ENCODE data around the gene CTNNA2.

Gene CTNNA2

DNA sequence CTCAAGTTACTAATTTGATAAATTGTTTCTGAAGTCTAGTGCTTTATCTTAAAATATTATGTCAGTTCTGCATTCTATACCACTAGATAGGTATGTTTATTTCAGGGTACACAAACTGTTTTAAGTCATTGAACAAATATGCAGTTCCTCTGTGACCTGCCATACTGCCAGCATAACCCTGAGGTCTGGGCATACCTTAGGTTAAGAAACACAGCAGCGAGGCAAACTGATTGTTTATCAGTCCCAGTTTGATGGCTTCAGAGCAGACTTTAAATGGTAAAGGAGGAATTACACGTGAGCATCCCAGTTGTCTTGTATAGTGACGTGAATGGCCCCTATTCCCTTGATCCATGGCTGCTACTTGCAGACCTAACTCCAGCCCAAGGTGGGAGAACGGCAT, 978.1 kb downstream of the CTNNA2 start:
- TF ChIP-seq TAF1 (IDR thresholded peaks at IDR 0.05; ENCODE audit: borderline replicate concordance, insufficient read depth, low read length), result no peak
- TF ChIP-seq REST (IDR thresholded peaks at IDR 0.05; ENCODE audit: insufficient read depth in 1 of 2, low read depth in 2 of 2, low read length in 2 of 2), result no peak
- TF ChIP-seq FOXP2 (optimal IDR thresholded peaks at IDR 0.05; ENCODE audit: borderline replicate concordance, extremely low read depth, extremely low read length, insufficient read depth), result no peak
- TF ChIP-seq SIN3A (IDR thresholded peaks at IDR 0.05; ENCODE audit: borderline replicate concordance, insufficient read depth, low read length), result no peak
- TF ChIP-seq POLR2AphosphoS5 (IDR thresholded peaks at IDR 0.05; ENCODE audit: low read depth, low read length), result no peak

DNA sequence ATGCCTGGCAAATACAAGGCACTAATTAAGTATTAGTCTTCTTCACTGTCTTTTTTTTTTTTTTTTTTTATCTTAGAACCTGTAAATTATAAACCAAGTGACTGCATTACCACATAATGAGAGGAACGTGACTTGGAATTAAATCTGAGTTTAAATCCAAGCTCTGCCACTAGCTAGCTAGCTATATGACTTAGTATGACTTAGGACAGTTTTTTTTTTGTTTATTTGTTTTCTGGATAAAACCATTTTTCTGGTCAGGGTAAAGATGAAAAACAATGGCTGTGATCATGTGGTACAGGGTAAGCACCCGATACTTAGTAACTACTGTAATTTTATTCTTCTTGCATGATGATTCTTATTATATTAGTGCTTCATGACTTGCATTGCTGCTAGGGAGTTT, 983.5 kb downstream of the CTNNA2 start:
- TF ChIP-seq REST (IDR thresholded peaks at IDR 0.05; ENCODE audit: insufficient read depth in 1 of 2, low read depth in 2 of 2, low read length in 2 of 2), result no peak

DNA sequence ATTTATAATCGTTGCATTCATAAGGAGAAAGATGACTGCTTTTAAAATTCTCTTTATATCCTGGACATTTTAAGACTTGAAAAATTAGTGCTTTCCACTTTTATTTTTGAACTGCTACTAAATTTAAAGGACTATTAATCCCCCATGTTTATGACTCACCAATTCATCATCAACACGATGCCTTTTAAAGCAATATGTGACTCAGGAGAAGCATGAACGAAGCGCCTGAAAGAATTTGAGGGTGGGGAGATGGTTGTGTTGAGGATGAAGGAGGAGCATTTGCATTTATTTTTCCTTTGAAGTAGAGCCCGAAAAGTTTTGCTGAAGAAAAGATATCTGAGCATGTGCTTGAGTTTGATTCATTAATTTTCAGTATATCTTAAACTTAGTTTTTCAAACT, 983.9 kb downstream of the CTNNA2 start:
- no peak for TF ChIP-seq POLR2AphosphoS5 (IDR thresholded peaks at IDR 0.05; ENCODE audit: low read depth, low read length)
- no peak for TF ChIP-seq FOXP2 (optimal IDR thresholded peaks at IDR 0.05; ENCODE audit: borderline replicate concordance, extremely low read depth, extremely low read length, insufficient read depth)
- no peak for TF ChIP-seq REST (IDR thresholded peaks at IDR 0.05; ENCODE audit: insufficient read depth in 1 of 2, low read depth in 2 of 2, low read length in 2 of 2)
- TF ChIP-seq SIN3A (IDR thresholded peaks at IDR 0.05; ENCODE audit: borderline replicate concordance, insufficient read depth, low read length), result no peak
- TF ChIP-seq TAF1 (IDR thresholded peaks at IDR 0.05; ENCODE audit: borderline replicate concordance, insufficient read depth, low read length), result no peak

DNA sequence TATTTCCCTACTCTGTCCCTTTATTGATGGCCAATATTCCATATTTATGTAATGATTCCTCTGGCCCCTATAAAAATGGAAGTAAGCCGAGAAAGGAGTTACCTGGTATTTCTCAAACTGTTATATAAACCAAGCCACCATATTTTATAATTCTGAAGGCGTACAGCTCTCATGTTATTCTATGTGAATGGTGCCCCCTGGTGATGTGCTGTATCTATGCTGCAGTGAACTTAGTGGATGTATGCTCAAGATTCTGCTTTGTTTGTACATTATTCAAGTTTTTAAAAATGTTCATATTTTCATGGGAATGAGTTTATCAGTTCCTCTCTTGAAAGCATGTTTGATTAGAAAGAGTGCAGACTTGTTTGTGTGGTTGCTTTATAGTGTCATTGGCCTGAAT, 986.2 kb downstream of the CTNNA2 start:
- no peak for TF ChIP-seq POLR2AphosphoS5 (IDR thresholded peaks at IDR 0.05; ENCODE audit: low read depth, low read length)
- TF ChIP-seq FOXP2 (optimal IDR thresholded peaks at IDR 0.05; ENCODE audit: borderline replicate concordance, extremely low read depth, extremely low read length, insufficient read depth), result no peak
- no peak for TF ChIP-seq REST (IDR thresholded peaks at IDR 0.05; ENCODE audit: insufficient read depth in 1 of 2, low read depth in 2 of 2, low read length in 2 of 2)
- no peak for TF ChIP-seq TAF1 (IDR thresholded peaks at IDR 0.05; ENCODE audit: borderline replicate concordance, insufficient read depth, low read length)
- no peak for TF ChIP-seq SIN3A (IDR thresholded peaks at IDR 0.05; ENCODE audit: borderline replicate concordance, insufficient read depth, low read length)

GRCh38 chr2:80501874-80502624, 989.2 kb downstream of the CTNNA2 start:
- TF ChIP-seq SIN3A (IDR thresholded peaks at IDR 0.05; ENCODE audit: borderline replicate concordance, insufficient read depth, low read length), result no peak
- TF ChIP-seq FOXP2 (optimal IDR thresholded peaks at IDR 0.05; ENCODE audit: borderline replicate concordance, extremely low read depth, extremely low read length, insufficient read depth), result no peak
- no peak for TF ChIP-seq REST (IDR thresholded peaks at IDR 0.05; ENCODE audit: insufficient read depth in 1 of 2, low read depth in 2 of 2, low read length in 2 of 2)
- no peak for TF ChIP-seq POLR2AphosphoS5 (IDR thresholded peaks at IDR 0.05; ENCODE audit: low read depth, low read length)
- TF ChIP-seq TAF1 (IDR thresholded peaks at IDR 0.05; ENCODE audit: borderline replicate concordance, insufficient read depth, low read length), result no peak
